Measurements from ENCODE around the gene LARGE2. TPM values are rescaled to one million over a fixed set of nuclear protein-coding genes. Genes with fewer than 3 reads are reported as not detected.

LARGE2 gene
- total and polyA plus RNA-seq, 2 donors (not counting 3 experiments of a cell fraction or from before 2014, with no cell fraction given), result 0.06 TPM; not detected in 1

- Histone ChIP-seq H3K9me3 (replicated peaks; ENCODE audit: control insufficient read depth, insufficient read depth, low read length) (no peaks in the 10 kb centered on the region), H2AFZ (ENCODE audit: low read depth, low read length) (no peak overlapping the region), H3K27ac (ENCODE audit: insufficient read depth, low read depth, low read length) (no peak overlapping the region), H3K4me1 (ENCODE audit: control insufficient read depth, extremely low read depth, insufficient read depth, low read length) (peaks cover 10% of the 10 kb centered on the region), H3K9me1 (replicated peaks; ENCODE audit: control insufficient read depth, extremely low read depth, insufficient read depth, low read length) (no peaks in the 10 kb centered on the region), H3K4me2 (ENCODE audit: insufficient read depth, low read length) (no peak overlapping the region), H3K9ac (replicated peaks; ENCODE audit: extremely low read depth, insufficient read depth, low read length) (no peak overlapping the region), H3K4me3 (replicated peaks in 1 of 3; ENCODE audit: insufficient read depth in 1 of 3, low read depth in 1 of 3, low read length in 3 of 3) (no peak overlapping the region), H3K36me3 (ENCODE audit: control insufficient read depth in 2 of 2, extremely low read depth in 1 of 2, insufficient read depth in 2 of 2, low read length in 2 of 2) (peaks cover 0 to 35% of the 10 kb centered on the region in 2 experiments), H3K27me3 (ENCODE audit: control insufficient read depth in 2 of 2, insufficient read depth in 2 of 2, low read length in 2 of 2) (no peaks in the 10 kb centered on the region), H3K79me2 (ENCODE audit: control insufficient read depth, insufficient read depth, low read length) (peaks cover 10% of the 10 kb centered on the region), H4K20me1 (replicated peaks; ENCODE audit: control insufficient read depth, extremely low read depth, insufficient read depth, low read length) (no peaks in the 10 kb centered on the region)
- no peak for TF ChIP-seq MAX (IDR thresholded peaks at IDR 0.05; ENCODE audit: insufficient read depth, insufficient read length)
- TF ChIP-seq POLR2AphosphoS5 (IDR thresholded peaks at IDR 0.05; ENCODE audit: insufficient read depth, low read depth, low read length), result no peak
- TF ChIP-seq MYC (IDR thresholded peaks at IDR 0.05; ENCODE audit: low read depth, low read length), result no peak
- no peak for TF ChIP-seq GATA2 (IDR thresholded peaks at IDR 0.05; ENCODE audit: insufficient read depth, insufficient read length, low read depth, low read length)
- TF ChIP-seq EZH2 (IDR thresholded peaks at IDR 0.05; ENCODE audit: borderline replicate concordance, low read depth, low read length, severe bottlenecking), result no peak
- TF ChIP-seq POLR2A (IDR thresholded peaks at IDR 0.05; ENCODE audit: low read depth, low read length), result no peak
- no peak for TF ChIP-seq CTCF (IDR thresholded peaks at IDR 0.05; ENCODE audit: extremely low read depth in 1 of 2, insufficient read depth in 1 of 2, low read depth in 1 of 2, low read length in 2 of 2)
- no peak for TF ChIP-seq FOS (IDR thresholded peaks at IDR 0.05; ENCODE audit: borderline replicate concordance, insufficient read depth, low read length)
- no peak for TF ChIP-seq JUN (IDR thresholded peaks at IDR 0.05; ENCODE audit: borderline replicate concordance, insufficient read depth, insufficient read length, low read depth)
- ChIA-PET CTCF (no interaction called here), POLR2A (no interaction called here)
- no TSS peak for BruUV-seq (replicated peaks)
- dilution Hi-C loops (cut with MboI; ENCODE audit: extremely low pct_ligation_motif_present, low sequenced_read_pairs), result no loop called here
- intact Hi-C loops (cut with micrococcal nuclease), result no loop called here
- DNase-seq (ENCODE audit: low read depth, low spot score), result no peak
- no peak for FAIRE-seq
These were observed 7.0 kb upstream of the LARGE2 start for GRCh38 chr11:45915446-45915845.

Data from endothelial cell of umbilical vein (primary cell).